Stomach smooth muscle (tissue), 2 donors: ENCODE results near the gene UBE2E2.

Experiments used
- H3K27ac ChIP-seq: one replicate; pipeline ENCODE4 v1.7.0; 2013; ENCODE audit warnings: mild to moderate bottlenecking, low read length, inconsistent platforms
- H3K27me3 ChIP-seq, 2 donors: one replicate each; pipeline ENCODE4 v1.7.0; 2013; ENCODE audit warnings: low read length in 2 of 2; ENCODE audit not compliant: insufficient read depth in 2 of 2, control insufficient read depth in 1 of 2
- H3K36me3 ChIP-seq, 2 donors: one replicate each; pipeline ENCODE4 v1.7.0; 2013; ENCODE audit warnings: low read length in 2 of 2; ENCODE audit not compliant: control insufficient read depth in 2 of 2, insufficient read depth in 2 of 2
- H3K4me1 ChIP-seq: one replicate; pipeline ENCODE4 v1.7.0; 2013; ENCODE audit warnings: low read length; ENCODE audit not compliant: control insufficient read depth, insufficient read depth
- H3K4me3 ChIP-seq, 2 donors: one replicate each; pipeline ENCODE4 v1.7.0; 2013; ENCODE audit warnings: low read length in 2 of 2
- H3K9ac ChIP-seq, 2 donors: one replicate each; pipeline ENCODE4 v1.7.0; 2013; ENCODE audit warnings: low read length in 2 of 2, mild to moderate bottlenecking in 1 of 2
- H3K9me3 ChIP-seq, 2 donors: one replicate each; pipeline ENCODE4 v1.7.0; 2013; ENCODE audit warnings: low read length in 2 of 2; ENCODE audit not compliant: control insufficient read depth in 2 of 2
- donor health status: healthy.
- donor health status: Pancreatic carcinoma.

The UBE2E2 gene

GRCh38 chr3:23442598-23443383 is 239.7 kb downstream of the UBE2E2 start:
- H3K9ac ChIP-seq: no peak overlapping the region
- H3K27ac ChIP-seq: no peak overlapping the region
- H3K27me3 ChIP-seq: no peaks in the 10 kb centered on the region
- no peaks in the 10 kb centered on the region for H3K4me1 ChIP-seq
- no peaks in the 10 kb centered on the region for H3K36me3 ChIP-seq
- no peaks in the 10 kb centered on the region for H3K9me3 ChIP-seq
- H3K4me3 ChIP-seq: no peak overlapping the region

- Histone ChIP-seq H3K27ac (no peak overlapping the region), H3K4me1 (no peaks in the 10 kb centered on the region), H3K27me3 (no peaks in the 10 kb centered on the region), H3K9me3 (no peaks in the 10 kb centered on the region), H3K9ac (no peak overlapping the region), H3K36me3 (no peaks in the 10 kb centered on the region), H3K4me3 (no peak overlapping the region)
Observed at GRCh38 chr3:23444386-23444785, 241.3 kb downstream of the UBE2E2 start.

DNA sequence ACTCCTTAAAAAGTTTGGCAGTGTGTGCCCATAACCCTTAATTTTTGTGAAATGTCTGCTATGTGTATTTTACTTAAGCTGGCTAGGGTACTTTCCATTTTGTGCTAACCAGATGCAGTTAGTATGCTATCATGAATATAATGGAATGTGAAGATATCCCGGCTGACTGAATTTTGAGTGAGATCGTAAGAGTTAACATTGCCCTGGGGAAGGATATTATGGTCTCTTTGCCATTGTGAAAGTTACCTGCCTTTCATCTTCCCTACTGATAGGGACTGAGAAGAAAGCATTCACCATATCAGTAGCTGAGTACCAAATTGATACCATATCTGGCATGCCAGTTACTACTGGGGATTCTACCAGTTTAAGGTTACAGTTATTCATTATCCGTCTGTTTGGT is 243.2 kb downstream of the UBE2E2 start:
- Histone ChIP-seq H3K36me3 (no peaks in the 10 kb centered on the region), H3K27ac (no peak overlapping the region), H3K9ac (no peak overlapping the region), H3K9me3 (no peaks in the 10 kb centered on the region), H3K4me1 (no peaks in the 10 kb centered on the region), H3K27me3 (no peaks in the 10 kb centered on the region), H3K4me3 (no peak overlapping the region)

- H3K4me3 ChIP-seq: no peak overlapping the region
- no peaks in the 10 kb centered on the region for H3K4me1 ChIP-seq
- no peak overlapping the region for H3K9ac ChIP-seq
- no peaks in the 10 kb centered on the region for H3K9me3 ChIP-seq
- H3K36me3 ChIP-seq: no peaks in the 10 kb centered on the region
- no peaks in the 10 kb centered on the region for H3K27me3 ChIP-seq
- H3K27ac ChIP-seq: no peak overlapping the region
Observed at GRCh38 chr3:23448998-23449537, 245.9 kb downstream of the UBE2E2 start.

DNA sequence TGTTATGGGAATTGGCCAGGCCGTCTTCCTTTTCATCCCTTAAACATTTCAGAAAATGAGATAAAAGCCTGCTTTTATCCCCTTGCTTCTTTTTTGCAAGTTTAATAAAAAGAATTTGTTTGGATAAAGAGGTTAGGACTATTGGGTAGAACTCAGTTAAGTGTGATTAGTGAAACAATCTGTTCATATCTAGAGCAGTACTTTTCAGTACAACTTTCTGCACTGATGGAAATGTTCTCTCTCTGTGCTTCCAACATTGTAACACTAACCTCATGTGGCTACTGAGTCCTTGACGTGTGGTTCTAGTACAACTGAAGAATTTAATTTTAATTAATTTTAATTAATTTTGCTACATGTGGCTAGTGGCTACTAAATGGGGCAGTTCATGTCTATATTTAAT is 246.9 kb downstream of the UBE2E2 start:
- Histone ChIP-seq H3K4me1 (peaks cover 5% of the 10 kb centered on the region), H3K9ac (no peak overlapping the region), H3K9me3 (no peaks in the 10 kb centered on the region), H3K27me3 (no peaks in the 10 kb centered on the region), H3K4me3 (no peak overlapping the region), H3K36me3 (no peaks in the 10 kb centered on the region), H3K27ac (no peak overlapping the region)

DNA sequence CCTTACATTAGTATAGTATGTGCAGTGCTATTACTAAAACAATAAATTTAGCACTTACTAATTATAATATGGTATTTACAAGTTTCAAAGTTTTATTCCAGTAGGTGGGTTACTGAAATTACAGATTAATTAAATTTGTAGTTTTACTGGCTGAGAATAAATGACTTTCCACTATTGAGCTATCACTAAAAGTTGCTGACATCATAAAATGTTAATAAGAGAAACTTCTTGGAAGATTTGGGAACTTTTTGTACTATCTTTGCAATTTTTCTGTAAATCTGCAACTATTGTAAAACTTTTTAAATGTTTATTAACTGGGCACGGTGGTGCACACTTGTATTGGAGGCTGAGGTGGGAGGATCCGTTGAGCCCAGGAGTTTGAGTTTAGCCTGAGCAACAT is 247.7 kb downstream of the UBE2E2 start:
- Histone ChIP-seq H3K4me3 (no peak overlapping the region), H3K27me3 (no peaks in the 10 kb centered on the region), H3K9ac (no peak overlapping the region), H3K9me3 (no peaks in the 10 kb centered on the region), H3K36me3 (no peaks in the 10 kb centered on the region), H3K27ac (no peak overlapping the region), H3K4me1 (peaks cover 5% of the 10 kb centered on the region)

DNA sequence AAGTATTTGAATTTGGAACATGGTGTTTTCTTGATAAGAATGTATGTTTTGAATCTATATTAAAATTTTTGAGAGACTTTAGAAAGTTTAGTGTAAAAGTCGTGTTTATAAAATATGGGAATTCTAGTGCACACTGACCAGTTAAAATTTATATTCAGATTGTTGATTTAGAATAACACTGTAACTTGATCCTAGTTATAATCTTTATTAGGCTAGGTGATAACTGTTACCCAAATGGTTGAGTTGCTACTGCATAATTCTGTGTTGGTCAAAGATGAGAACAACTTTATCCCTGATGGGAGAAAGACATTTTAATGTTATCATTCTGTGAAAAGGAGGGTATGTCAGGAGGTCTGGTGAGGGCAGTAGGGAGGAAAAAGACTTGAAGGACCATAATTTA is 249.3 kb downstream of the UBE2E2 start:
- H3K36me3 ChIP-seq: no peaks in the 10 kb centered on the region
- H3K4me3 ChIP-seq: no peak overlapping the region
- H3K9me3 ChIP-seq: no peaks in the 10 kb centered on the region
- H3K27me3 ChIP-seq: no peaks in the 10 kb centered on the region
- no peak overlapping the region for H3K9ac ChIP-seq
- no peak overlapping the region for H3K27ac ChIP-seq
- H3K4me1 ChIP-seq: peaks cover 5% of the 10 kb centered on the region

DNA sequence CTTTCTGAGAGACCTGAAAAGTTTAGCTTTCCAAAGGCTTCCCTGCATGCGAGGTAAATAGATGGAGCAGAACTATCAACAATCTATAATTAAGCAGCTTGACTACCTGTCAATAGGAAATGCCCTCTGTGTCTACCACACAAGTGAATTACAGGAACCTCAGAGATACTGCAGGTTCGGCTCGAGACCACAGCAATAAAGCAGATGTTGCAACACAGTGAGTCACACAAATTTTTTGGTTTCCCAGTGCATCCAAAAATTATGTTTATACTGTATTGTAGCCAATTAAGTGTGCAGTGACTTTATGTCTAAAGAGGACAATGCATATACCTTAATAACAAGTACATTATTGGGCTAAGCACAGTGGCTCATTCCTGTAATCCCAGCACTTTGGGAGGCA is 252.0 kb downstream of the UBE2E2 start:
- H3K9ac ChIP-seq: no peak overlapping the region
- H3K36me3 ChIP-seq: no peaks in the 10 kb centered on the region
- H3K9me3 ChIP-seq: no peaks in the 10 kb centered on the region
- peaks cover 7% of the 10 kb centered on the region for H3K4me1 ChIP-seq
- no peak overlapping the region for H3K4me3 ChIP-seq
- H3K27me3 ChIP-seq: no peaks in the 10 kb centered on the region
- no peak overlapping the region for H3K27ac ChIP-seq

DNA sequence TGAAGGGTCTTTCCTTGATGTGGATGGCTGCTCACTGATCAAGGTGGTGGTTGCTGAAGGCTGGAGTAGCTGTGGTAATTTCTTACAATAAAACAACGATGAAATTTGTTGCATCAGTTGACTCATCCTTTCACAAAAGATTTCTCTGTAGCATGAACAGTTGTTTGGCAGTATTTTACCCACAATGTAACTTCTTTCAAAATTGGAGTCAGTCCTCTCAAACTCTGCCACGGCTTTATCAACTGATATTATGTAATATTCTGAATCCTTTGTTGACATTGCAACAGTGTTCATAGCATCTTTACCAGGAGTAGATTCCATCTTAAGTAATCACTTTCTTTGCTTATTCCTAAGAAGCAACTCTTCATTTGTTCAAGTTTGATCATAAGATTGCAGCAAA is 252.6 kb downstream of the UBE2E2 start:
- Histone ChIP-seq H3K36me3 (no peaks in the 10 kb centered on the region), H3K9ac (no peak overlapping the region), H3K4me1 (peaks cover 9% of the 10 kb centered on the region), H3K27me3 (no peaks in the 10 kb centered on the region), H3K27ac (no peak overlapping the region), H3K4me3 (no peak overlapping the region), H3K9me3 (no peaks in the 10 kb centered on the region)

- no peak overlapping the region for H3K4me3 ChIP-seq
- H3K36me3 ChIP-seq: no peaks in the 10 kb centered on the region
- H3K27ac ChIP-seq: no peak overlapping the region
- H3K9me3 ChIP-seq: no peaks in the 10 kb centered on the region
- H3K27me3 ChIP-seq: no peaks in the 10 kb centered on the region
- no peak overlapping the region for H3K9ac ChIP-seq
- H3K4me1 ChIP-seq: peaks cover 9% of the 10 kb centered on the region
Observed at GRCh38 chr3:23457697-23458096, 254.6 kb downstream of the UBE2E2 start.

- H3K9me3 ChIP-seq: no peaks in the 10 kb centered on the region
- no peak overlapping the region for H3K9ac ChIP-seq
- H3K4me1 ChIP-seq: peaks cover 9% of the 10 kb centered on the region
- no peaks in the 10 kb centered on the region for H3K36me3 ChIP-seq
- no peaks in the 10 kb centered on the region for H3K27me3 ChIP-seq
- no peak overlapping the region for H3K4me3 ChIP-seq
- H3K27ac ChIP-seq: no peak overlapping the region
Observed at GRCh38 chr3:23459465-23459864, 256.3 kb downstream of the UBE2E2 start.
